Testis (tissue), 3 donors: ENCODE data around the gene GUCD1. TPM values are rescaled to one million over a fixed set of nuclear protein-coding genes. Genes with fewer than 3 reads are reported as not detected.

Source experiments
- DNase-seq: peaks from one replicate; pipeline ENCODE4 v3.0.0-alpha.2; 2019
- H3K27ac ChIP-seq, 2 donors: fragments of 200-600 bp; sonication (generic); one replicate each; pipeline ENCODE4 v1.5.1; 2019
- H3K27me3 ChIP-seq: fragments of 200-600 bp; sonication (generic); one replicate; pipeline ENCODE4 v1.5.1; 2019
- H3K36me3 ChIP-seq: fragments of 200-600 bp; sonication (generic); one replicate; pipeline ENCODE4 v1.5.1; 2017; ENCODE audit warnings: low read depth; ENCODE audit errors: missing control alignments
- H3K4me1 ChIP-seq: fragments of 200-600 bp; sonication (generic); one replicate; pipeline ENCODE4 v1.5.1; 2019
- H3K4me3 ChIP-seq, 2 donors: fragments of 200-600 bp; sonication (generic); one replicate each; pipeline ENCODE4 v1.5.1; 2017 to 2019
- H3K9me3 ChIP-seq: fragments of 200-600 bp; sonication (generic); one replicate; pipeline ENCODE4 v1.5.1; 2017
- POLR2A ChIP-seq: fragments of 450-650 bp; IDR thresholded peaks from one replicate; pipeline ENCODE4 v1.6.1; 2017; ENCODE audit warnings: antibody characterized with exemption, mild to moderate bottlenecking, moderate library complexity
- WGBS, 2 donors: methylation state at CpG; one replicate each; pipeline ENCODE4 v1.1.5; 2018; 5-methylcytosine and 5-hydroxymethylcytosine counted together
- intact Hi-C: fragments of 100-400 bp; cut with DNase I; formaldehyde crosslinking; loops from one replicate; pipeline ENCODE4 v1.15.1; 2023; ENCODE audit warnings: low total_unique reads
- polyA plus RNA-seq: library from polyadenylated mRNA; stranded (reverse); fragments of 350-450 nt; fragmentation: Illumina TruSeq; extraction: RNeasy Lipid Tissue Mini Kit (QIAGEN cat#74804); gene quantifications from one replicate; pipeline ENCODE4 v1.2.3, GENCODE V29; 2014; ENCODE audit warnings: low read depth, low replicate concordance; ENCODE audit not compliant: insufficient read depth
- total RNA-seq, 2 donors: library from RNA; depleted of rRNA; stranded (reverse); fragments of >200 nt; gene quantifications; one replicate each; pipeline ENCODE4 v1.2.3, GENCODE V29; 2016
- TF ChIP-seq, protein P1 (sequence below), 3 experiments: fragments of 450-650 bp in 2 of 3; fragments of 200-600 bp in 1 of 3; sonication (generic) in 1 of 3; IDR thresholded peaks; one replicate each; pipeline ENCODE4 v1.5.1; 2016 to 2019; ENCODE audit warnings: antibody characterized with exemption in 3 of 3, mild to moderate bottlenecking in 2 of 3, moderate library complexity in 1 of 3

Gene GUCD1
- total and polyA plus RNA-seq, 3 donors from 2014 or later, result 91.7 to 123 (median 93.6) TPM

DNA sequence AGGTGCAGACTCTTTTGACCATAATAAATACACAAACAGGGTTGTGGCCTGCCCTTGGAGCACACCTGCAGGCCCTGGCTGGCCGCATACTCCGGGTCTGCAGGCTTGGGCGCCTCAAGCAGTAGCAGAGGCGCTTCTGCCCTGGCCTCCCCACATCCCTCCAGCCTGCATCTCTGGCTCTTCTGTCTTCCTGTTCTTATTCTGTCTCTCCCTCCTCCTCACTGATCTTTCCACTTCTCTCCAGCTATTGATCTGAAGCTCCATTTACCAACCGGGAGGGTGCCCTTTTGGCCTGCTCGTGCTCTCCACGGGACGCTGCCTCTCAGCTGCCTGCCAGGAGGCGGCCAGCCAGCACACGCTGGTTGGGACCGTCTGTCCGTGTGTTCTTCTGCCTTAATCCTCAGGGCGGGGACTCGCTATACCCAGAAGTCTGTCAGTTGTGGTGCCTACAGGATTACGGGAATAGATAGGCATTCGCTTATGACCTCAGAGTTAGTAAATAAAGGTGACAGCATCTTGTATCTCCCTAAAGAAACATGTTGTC lies 54.6 kb downstream of the GUCD1 start:
- TF ChIP-seq POLR2A, result no peak
- TF ChIP-seq, protein P1, sequence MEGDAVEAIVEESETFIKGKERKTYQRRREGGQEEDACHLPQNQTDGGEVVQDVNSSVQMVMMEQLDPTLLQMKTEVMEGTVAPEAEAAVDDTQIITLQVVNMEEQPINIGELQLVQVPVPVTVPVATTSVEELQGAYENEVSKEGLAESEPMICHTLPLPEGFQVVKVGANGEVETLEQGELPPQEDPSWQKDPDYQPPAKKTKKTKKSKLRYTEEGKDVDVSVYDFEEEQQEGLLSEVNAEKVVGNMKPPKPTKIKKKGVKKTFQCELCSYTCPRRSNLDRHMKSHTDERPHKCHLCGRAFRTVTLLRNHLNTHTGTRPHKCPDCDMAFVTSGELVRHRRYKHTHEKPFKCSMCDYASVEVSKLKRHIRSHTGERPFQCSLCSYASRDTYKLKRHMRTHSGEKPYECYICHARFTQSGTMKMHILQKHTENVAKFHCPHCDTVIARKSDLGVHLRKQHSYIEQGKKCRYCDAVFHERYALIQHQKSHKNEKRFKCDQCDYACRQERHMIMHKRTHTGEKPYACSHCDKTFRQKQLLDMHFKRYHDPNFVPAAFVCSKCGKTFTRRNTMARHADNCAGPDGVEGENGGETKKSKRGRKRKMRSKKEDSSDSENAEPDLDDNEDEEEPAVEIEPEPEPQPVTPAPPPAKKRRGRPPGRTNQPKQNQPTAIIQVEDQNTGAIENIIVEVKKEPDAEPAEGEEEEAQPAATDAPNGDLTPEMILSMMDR (IDR thresholded peaks at IDR 0.05), result no peak
- intact Hi-C loops, result loop anchor here (10.0 kb wide), 2 partner anchors 76 to 176 kb away; partner anchors contain the start of gene ADORA2A
- DNase-seq, result no peak

GRCh38 chr22:24499706-24500276 lies 55.1 kb downstream of the GUCD1 start:
- Histone ChIP-seq H3K9me3 (no peaks in the 10 kb centered on the region), H3K27me3 (no peaks in the 10 kb centered on the region), H3K4me1 (no peaks in the 10 kb centered on the region), H3K36me3 (no peaks in the 10 kb centered on the region), H3K27ac (no peak overlapping the region), H3K4me3 (no peak overlapping the region)
- 89 to 96% methylated on average over 10 of the region's 10 CpGs for WGBS, 2 donors
- intact Hi-C loops, result loop anchor here (10.0 kb wide), 2 partner anchors 75 to 175 kb away; partner anchors contain the start of gene ADORA2A
- no peak for TF ChIP-seq POLR2A
- TF ChIP-seq, protein P1 (IDR thresholded peaks at IDR 0.05), result no peak
- DNase-seq, result no peak

More for the DNA sequence above, 54.6 kb downstream of the GUCD1 start:
- WGBS, 2 donors, result 66 to 70% methylated on average over 16 of the region's 16 CpGs
- no peaks in the 10 kb centered on the region for H3K9me3 ChIP-seq
- H3K27ac ChIP-seq, result no peak overlapping the region
- no peaks in the 10 kb centered on the region for H3K27me3 ChIP-seq
- no peaks in the 10 kb centered on the region for H3K36me3 ChIP-seq
- no peaks in the 10 kb centered on the region for H3K4me1 ChIP-seq
- no peak overlapping the region for H3K4me3 ChIP-seq

DNA sequence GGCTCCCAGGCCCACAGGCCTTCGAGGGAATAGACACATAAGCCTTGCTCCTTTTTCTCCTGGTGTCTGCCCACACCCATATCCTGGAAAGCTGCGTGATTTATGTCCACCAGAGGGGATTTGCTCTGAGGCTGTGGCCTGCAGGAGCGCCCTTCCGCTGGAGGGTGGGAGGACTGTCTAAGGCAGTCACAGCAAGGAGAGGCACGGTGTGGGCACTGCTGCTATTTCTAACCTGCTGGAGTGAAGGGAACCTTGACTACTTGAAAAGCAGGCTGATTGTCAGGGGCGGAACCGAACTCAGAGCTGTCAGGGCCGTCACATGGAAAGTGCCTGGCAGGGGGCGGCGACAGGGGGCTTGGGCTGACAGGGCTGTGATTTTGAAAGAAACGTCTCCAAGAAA lies 56.1 kb downstream of the GUCD1 start:
- H3K27me3 ChIP-seq, result no peaks in the 10 kb centered on the region
- H3K4me3 ChIP-seq, result no peak overlapping the region
- intact Hi-C loops, result no loop called here
- no peaks in the 10 kb centered on the region for H3K9me3 ChIP-seq
- DNase-seq, result no peak
- H3K4me1 ChIP-seq, result peaks cover 4% of the 10 kb centered on the region
- no peak for TF ChIP-seq POLR2A
- TF ChIP-seq, protein P1 (IDR thresholded peaks at IDR 0.05), result no peak
- 94 to 96% methylated on average over 10 to 11 of the region's 11 CpGs for WGBS, 2 donors
- H3K36me3 ChIP-seq, result no peaks in the 10 kb centered on the region
- no peak overlapping the region for H3K27ac ChIP-seq

GRCh38 chr22:24497841-24498258 lies 57.1 kb downstream of the GUCD1 start:
- Histone ChIP-seq H3K4me1 (peaks cover 4% of the 10 kb centered on the region), H3K4me3 (no peak overlapping the region), H3K27me3 (no peaks in the 10 kb centered on the region), H3K36me3 (no peaks in the 10 kb centered on the region), H3K9me3 (no peaks in the 10 kb centered on the region), H3K27ac (no peak overlapping the region)
- intact Hi-C loops, result no loop called here
- WGBS, 2 donors, result 83 to 89% methylated on average over 2 of the region's 2 CpGs
- TF ChIP-seq, protein P1 (IDR thresholded peaks at IDR 0.05), result no peak
- TF ChIP-seq POLR2A, result no peak
- DNase-seq, result no peak

GRCh38 chr22:24496661-24497060 lies 58.3 kb downstream of the GUCD1 start:
- Histone ChIP-seq H3K27ac (no peak overlapping the region), H3K4me3 (no peak overlapping the region), H3K9me3 (no peaks in the 10 kb centered on the region), H3K27me3 (no peaks in the 10 kb centered on the region), H3K4me1 (peaks cover 4% of the 10 kb centered on the region), H3K36me3 (no peaks in the 10 kb centered on the region)
- no peak for DNase-seq
- WGBS, 2 donors, result 92 to 98% methylated on average over 2 of the region's 2 CpGs
- TF ChIP-seq POLR2A, result no peak
- TF ChIP-seq, protein P1 (IDR thresholded peaks at IDR 0.05), result no peak
- intact Hi-C loops, result no loop called here
